ENCODE measurements around the gene SSX2B.
"Not testable (repeated sequence)": the region's sequence is repeated elsewhere in the genome, so short reads cannot be mapped to it uniquely, and the experiment has no call there.

DNA sequence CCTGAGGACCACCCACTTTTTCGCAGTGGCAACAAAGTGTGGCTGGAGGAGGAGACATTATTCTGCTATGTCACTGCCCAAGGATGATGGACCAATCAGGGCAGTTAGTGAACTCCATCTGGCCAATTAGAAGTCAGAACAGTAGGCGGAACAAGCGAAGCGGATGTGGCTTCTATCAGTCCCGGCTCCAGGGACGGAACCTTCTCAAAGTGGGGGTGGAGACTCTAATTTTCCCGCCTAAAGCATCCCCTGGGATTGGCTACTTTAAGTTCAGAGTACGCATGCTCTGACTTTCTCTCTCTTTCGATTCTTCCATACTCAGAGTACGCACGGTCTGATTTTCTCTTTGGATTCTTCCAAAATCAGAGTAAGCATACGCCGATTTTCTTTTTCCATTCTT is at the start of gene SSX2B:
- TF ChIP-seq RAD21 (IDR thresholded peaks at IDR 0.05); ATF3 (IDR thresholded peaks at IDR 0.05); ZBTB33 (IDR thresholded peaks at IDR 0.05); YY1 (IDR thresholded peaks at IDR 0.05); REST (IDR thresholded peaks at IDR 0.05); FOXA1 (IDR thresholded peaks at IDR 0.05); SP1 (IDR thresholded peaks at IDR 0.05); TAF1 (conservative IDR thresholded peaks at IDR 0.05); GABPA (IDR thresholded peaks at IDR 0.05 in 1 of 2, conservative IDR thresholded peaks at IDR 0.05 in 1 of 2): not testable (repeated sequence)
- TF ChIP-seq, protein P1, sequence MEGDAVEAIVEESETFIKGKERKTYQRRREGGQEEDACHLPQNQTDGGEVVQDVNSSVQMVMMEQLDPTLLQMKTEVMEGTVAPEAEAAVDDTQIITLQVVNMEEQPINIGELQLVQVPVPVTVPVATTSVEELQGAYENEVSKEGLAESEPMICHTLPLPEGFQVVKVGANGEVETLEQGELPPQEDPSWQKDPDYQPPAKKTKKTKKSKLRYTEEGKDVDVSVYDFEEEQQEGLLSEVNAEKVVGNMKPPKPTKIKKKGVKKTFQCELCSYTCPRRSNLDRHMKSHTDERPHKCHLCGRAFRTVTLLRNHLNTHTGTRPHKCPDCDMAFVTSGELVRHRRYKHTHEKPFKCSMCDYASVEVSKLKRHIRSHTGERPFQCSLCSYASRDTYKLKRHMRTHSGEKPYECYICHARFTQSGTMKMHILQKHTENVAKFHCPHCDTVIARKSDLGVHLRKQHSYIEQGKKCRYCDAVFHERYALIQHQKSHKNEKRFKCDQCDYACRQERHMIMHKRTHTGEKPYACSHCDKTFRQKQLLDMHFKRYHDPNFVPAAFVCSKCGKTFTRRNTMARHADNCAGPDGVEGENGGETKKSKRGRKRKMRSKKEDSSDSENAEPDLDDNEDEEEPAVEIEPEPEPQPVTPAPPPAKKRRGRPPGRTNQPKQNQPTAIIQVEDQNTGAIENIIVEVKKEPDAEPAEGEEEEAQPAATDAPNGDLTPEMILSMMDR (IDR thresholded peaks at IDR 0.05; ENCODE audit: low read depth, low read length, missing input control) = not testable (repeated sequence)

All from liver (tissue), 3 donors.